HG03108 (cell line): ENCODE results near the gene JCAD.
A peak's percentile ranks its signal among the peaks of the same experiment; 100 is the strongest.

Experiments
- ATAC-seq: cut with Tn5 transposase; IDR thresholded peaks from one replicate; pipeline ENCODE4 v1.9.1; 2021; ENCODE audit warnings: moderate library complexity; ENCODE audit not compliant: unreplicated experiment

JCAD gene

GRCh38 chr10:30045961-30046360 lies 13.4 kb downstream of the JCAD start:
- no peak for ATAC-seq

- ATAC-seq = no peak
These were observed 15.7 kb downstream of the JCAD start for GRCh38 chr10:30043476-30044270.

GRCh38 chr10:30042820-30043219 lies 16.6 kb downstream of the JCAD start:
- ATAC-seq = no peak

GRCh38 chr10:30041196-30042105 lies 17.9 kb downstream of the JCAD start:
- ATAC-seq = no peak

GRCh38 chr10:30040597-30040996 lies 18.8 kb downstream of the JCAD start:
- ATAC-seq = no peak

- no peak for ATAC-seq
These were observed 19.4 kb downstream of the JCAD start for GRCh38 chr10:30039988-30040387.

GRCh38 chr10:30039567-30039966 lies 19.8 kb downstream of the JCAD start:
- ATAC-seq = no peak

GRCh38 chr10:30038781-30039536 lies 20.4 kb downstream of the JCAD start:
- no peak for ATAC-seq

- ATAC-seq = no peak
These were observed 21.6 kb downstream of the JCAD start for GRCh38 chr10:30037620-30038336.

GRCh38 chr10:30036811-30037210 lies 22.6 kb downstream of the JCAD start:
- ATAC-seq = no peak

- no peak for ATAC-seq
These were observed 23.0 kb downstream of the JCAD start for GRCh38 chr10:30036341-30036740.

GRCh38 chr10:30034433-30035137 lies 24.8 kb downstream of the JCAD start:
- no peak for ATAC-seq

GRCh38 chr10:30032125-30032524 lies 27.3 kb downstream of the JCAD start:
- ATAC-seq = no peak

GRCh38 chr10:30029872-30030256 lies 29.5 kb downstream of the JCAD start:
- ATAC-seq = no peak

GRCh38 chr10:30029164-30029871 lies 30.1 kb downstream of the JCAD start:
- ATAC-seq = no peak

GRCh38 chr10:30028738-30029030 lies 30.7 kb downstream of the JCAD start:
- ATAC-seq = no peak

GRCh38 chr10:30028006-30028737 lies 31.2 kb downstream of the JCAD start:
- no peak for ATAC-seq

- peak; percentile 93 for ATAC-seq
These were observed 32.1 kb downstream of the JCAD start for GRCh38 chr10:30027057-30028005.
